SIG-M5 (cell line): ENCODE data around the gene XRCC4.

Experiments
- DNase-seq: peaks from one replicate; lab custom pipeline; 2025; lab: John Stamatoyannopoulos, UW

Gene XRCC4

GRCh38 chr5:83277953-83278352 is 200.6 kb downstream of the XRCC4 start:
- DNase-seq, result no peak

GRCh38 chr5:83281176-83281575 is 203.8 kb downstream of the XRCC4 start:
- no peak for DNase-seq

GRCh38 chr5:83281658-83282057 is 204.3 kb downstream of the XRCC4 start:
- DNase-seq, result no peak

- no peak for DNase-seq
Observed at GRCh38 chr5:83283761-83284160, 206.4 kb downstream of the XRCC4 start.

- DNase-seq, result no peak
Observed at GRCh38 chr5:83285661-83286398, 208.5 kb downstream of the XRCC4 start.

- no peak for DNase-seq
Observed at GRCh38 chr5:83294246-83294645, 216.9 kb downstream of the XRCC4 start.

- no peak for DNase-seq
Observed at GRCh38 chr5:83299353-83299752, 222.0 kb downstream of the XRCC4 start.

- DNase-seq, result peak; percentile 98
Observed at GRCh38 chr5:83306572-83307241, 229.4 kb downstream of the XRCC4 start.

- peak; percentile 99 for DNase-seq
Observed at GRCh38 chr5:83312663-83313062, 235.3 kb downstream of the XRCC4 start.

- no peak for DNase-seq
Observed at GRCh38 chr5:83313436-83313835, 236.1 kb downstream of the XRCC4 start.

- no peak for DNase-seq
Observed at GRCh38 chr5:83321483-83322055, 244.2 kb downstream of the XRCC4 start.

GRCh38 chr5:83322273-83322924 is 245.1 kb downstream of the XRCC4 start:
- DNase-seq, result no peak

- DNase-seq, result no peak
Observed at GRCh38 chr5:83323557-83324180, 246.3 kb downstream of the XRCC4 start.

GRCh38 chr5:83331842-83332241 is 254.5 kb downstream of the XRCC4 start:
- no peak for DNase-seq

GRCh38 chr5:83337453-83338035 is 260.2 kb downstream of the XRCC4 start:
- DNase-seq, result no peak

GRCh38 chr5:83340511-83340918 is 263.2 kb downstream of the XRCC4 start:
- no peak for DNase-seq

GRCh38 chr5:83341815-83342334 is 264.5 kb downstream of the XRCC4 start:
- DNase-seq, result no peak

- no peak for DNase-seq
Observed at GRCh38 chr5:83342465-83342864, 265.1 kb downstream of the XRCC4 start.

- DNase-seq, result no peak
Observed at GRCh38 chr5:83343299-83343698, 266.0 kb downstream of the XRCC4 start.

- no peak for DNase-seq
Observed at GRCh38 chr5:83345423-83345822, 268.1 kb downstream of the XRCC4 start.

- DNase-seq, result no peak
Observed at GRCh38 chr5:83348281-83348780, 271.0 kb downstream of the XRCC4 start.
